ENCODE data around the gene PRX. TPM values are rescaled to one million over a fixed set of nuclear protein-coding genes. Genes with fewer than 3 reads are reported as not detected.
A peak's percentile ranks its signal among the peaks of the same experiment; 100 is the strongest.

PRX gene
- total and polyA plus RNA-seq, 4 donors: 6.1 to 51.7 (median 19.2) TPM

DNA sequence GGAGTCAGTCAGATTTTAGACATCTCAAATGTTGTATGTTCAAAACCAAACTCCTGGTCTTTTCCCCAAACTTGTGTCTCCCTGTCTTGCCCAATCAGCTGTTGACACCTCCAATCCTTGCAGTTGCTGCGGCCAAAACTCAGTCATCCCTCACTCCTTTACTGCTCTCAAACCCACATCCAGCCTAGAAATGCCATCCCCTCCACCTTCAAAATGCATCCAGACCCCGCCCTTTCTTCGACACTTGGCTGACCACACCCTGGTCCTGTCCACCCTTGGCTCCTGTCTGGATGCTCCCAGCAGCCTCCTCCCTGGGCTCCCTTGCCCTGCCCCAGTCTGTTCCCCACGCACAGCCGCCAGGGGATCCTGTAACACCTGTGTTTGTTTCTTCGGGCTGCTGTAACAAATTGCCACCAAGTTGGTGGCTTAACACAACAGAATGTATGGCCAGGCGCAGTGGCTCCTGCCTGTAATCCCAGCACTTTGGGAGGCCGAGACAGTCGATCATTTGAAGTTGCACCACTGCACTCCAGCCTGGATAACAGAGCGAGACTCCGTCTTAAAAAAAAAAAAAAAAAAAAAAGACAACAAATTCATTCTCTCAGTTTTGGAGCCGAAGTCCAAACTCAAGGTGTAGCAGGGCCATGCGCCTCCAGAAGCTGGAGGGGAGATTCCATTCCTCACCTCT lies 53.0 kb downstream of the PRX start:
- Histone ChIP-seq H3K27me3 (ENCODE audit: control insufficient read depth, insufficient read depth, low read length) (no peaks in the 10 kb centered on the region), H3K4me1 (ENCODE audit: control insufficient read depth, insufficient read depth, low read length) (peaks cover 8% of the 10 kb centered on the region), H3K4me3 (ENCODE audit: low read depth, low read length) (no peak overlapping the region), H3K9me3 (ENCODE audit: control insufficient read depth, insufficient read depth, low read length) (no peaks in the 10 kb centered on the region), H3K27ac (ENCODE audit: low read depth, low read length) (no peak overlapping the region), H3K36me3 (ENCODE audit: control insufficient read depth, insufficient read depth, low read length) (peaks cover 18% of the 10 kb centered on the region)
- WGBS (ENCODE audit: insufficient coverage): 89% methylated on average over 10 of the region's 13 CpGs
- DNase-seq (ENCODE audit: low read depth in 4 of 6, low spot score in 6 of 6): no peak

- DNase-seq (ENCODE audit: low read depth in 4 of 6, low spot score in 6 of 6): no peak
- no peak overlapping the region for H3K27ac ChIP-seq (ENCODE audit: low read depth, low read length)
- 100% methylated on average over 1 of the region's 5 CpGs for WGBS (ENCODE audit: insufficient coverage)
Measured at GRCh38 chr19:40358773-40359172, 54.4 kb downstream of the PRX start.

DNA sequence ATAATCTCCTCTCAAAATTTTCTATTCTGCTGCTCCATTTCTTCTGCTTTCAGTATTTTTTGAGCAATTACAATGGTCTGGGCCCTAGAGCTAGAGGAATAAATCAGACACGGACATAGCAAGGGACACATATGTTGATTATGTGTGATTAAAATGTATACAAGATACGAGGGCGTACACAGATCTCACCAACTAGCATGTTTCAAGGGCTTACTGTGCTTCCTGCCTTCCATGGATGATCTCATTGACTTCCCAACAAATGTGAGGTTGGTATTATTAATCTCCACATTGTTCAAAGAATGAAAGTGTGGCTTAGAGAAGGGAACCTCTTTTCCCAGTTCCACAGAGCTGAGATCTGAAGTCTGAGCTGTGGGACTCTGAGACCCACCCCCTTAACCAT lies 55.5 kb downstream of the PRX start:
- peaks cover 25% of the 10 kb centered on the region for H3K36me3 ChIP-seq (ENCODE audit: control insufficient read depth, insufficient read depth, low read length)
- H3K27me3 ChIP-seq (ENCODE audit: control insufficient read depth, insufficient read depth, low read length): no peaks in the 10 kb centered on the region
- H3K4me3 ChIP-seq (ENCODE audit: low read depth, low read length): no peak overlapping the region
- WGBS (ENCODE audit: insufficient coverage): no CpG with 5 or more reads among the region's 3 CpGs
- no peak overlapping the region for H3K27ac ChIP-seq (ENCODE audit: low read depth, low read length)
- peaks cover 5% of the 10 kb centered on the region for H3K4me1 ChIP-seq (ENCODE audit: control insufficient read depth, insufficient read depth, low read length)
- DNase-seq (ENCODE audit: low read depth in 4 of 6, low spot score in 6 of 6): no peak
- H3K9me3 ChIP-seq (ENCODE audit: control insufficient read depth, insufficient read depth, low read length): no peaks in the 10 kb centered on the region

More at GRCh38 chr19:40358773-40359172, 54.4 kb downstream of the PRX start:
- no peaks in the 10 kb centered on the region for H3K27me3 ChIP-seq (ENCODE audit: control insufficient read depth, insufficient read depth, low read length)
- peaks cover 5% of the 10 kb centered on the region for H3K4me1 ChIP-seq (ENCODE audit: control insufficient read depth, insufficient read depth, low read length)
- no peak overlapping the region for H3K4me3 ChIP-seq (ENCODE audit: low read depth, low read length)
- peaks cover 25% of the 10 kb centered on the region for H3K36me3 ChIP-seq (ENCODE audit: control insufficient read depth, insufficient read depth, low read length)
- no peaks in the 10 kb centered on the region for H3K9me3 ChIP-seq (ENCODE audit: control insufficient read depth, insufficient read depth, low read length)

DNA sequence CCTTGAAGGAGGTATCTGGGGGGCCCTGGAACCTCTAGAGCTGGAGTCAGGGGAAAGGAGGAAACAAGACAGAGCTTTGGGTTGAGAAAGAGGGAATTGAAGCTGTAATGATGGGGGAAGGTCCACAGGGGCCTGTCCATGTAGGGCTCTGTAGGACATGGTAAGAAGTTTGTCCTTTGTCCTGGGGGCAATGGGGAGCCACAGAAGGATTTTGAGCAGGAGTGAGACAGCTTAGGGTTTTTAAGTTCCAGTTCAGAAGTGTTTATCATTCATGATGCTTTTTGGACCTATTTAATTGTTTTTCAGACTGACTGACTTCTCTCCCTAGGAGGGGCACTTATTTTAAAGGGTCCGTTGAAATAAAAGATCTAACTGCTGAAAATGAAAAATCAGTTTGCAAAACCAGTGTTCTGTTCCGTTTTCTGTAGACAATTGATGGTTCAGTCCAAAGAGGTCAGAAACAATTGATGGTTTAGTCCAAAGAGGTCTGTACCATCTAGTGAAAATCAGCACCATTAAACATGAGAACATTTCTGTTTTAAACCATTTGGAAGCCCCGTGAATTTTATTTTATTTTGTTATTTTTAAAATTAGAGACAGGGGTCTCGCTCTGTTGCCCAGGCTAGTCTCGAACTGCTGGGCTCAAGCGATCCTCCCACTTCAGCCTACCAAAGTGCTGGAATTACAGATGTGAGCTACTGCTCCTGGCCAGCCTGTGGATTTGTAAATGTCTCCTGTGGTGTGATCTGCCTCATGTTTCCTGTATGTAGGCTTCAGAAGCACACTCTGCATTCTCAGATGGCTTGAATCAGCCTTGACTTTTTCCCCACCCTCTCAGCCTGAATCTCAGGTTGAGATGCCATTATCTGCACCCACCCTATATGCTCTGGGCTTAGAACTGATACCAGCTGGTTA lies 56.2 kb downstream of the PRX start:
- no peaks in the 10 kb centered on the region for H3K9me3 ChIP-seq (ENCODE audit: control insufficient read depth, insufficient read depth, low read length)
- DNase-seq (ENCODE audit: low read depth in 4 of 6, low spot score in 6 of 6): no peak
- peaks cover 5% of the 10 kb centered on the region for H3K4me1 ChIP-seq (ENCODE audit: control insufficient read depth, insufficient read depth, low read length)
- WGBS (ENCODE audit: insufficient coverage): 76% methylated on average over 4 of the region's 6 CpGs
- H3K4me3 ChIP-seq (ENCODE audit: low read depth, low read length): no peak overlapping the region
- H3K27me3 ChIP-seq (ENCODE audit: control insufficient read depth, insufficient read depth, low read length): no peaks in the 10 kb centered on the region
- H3K36me3 ChIP-seq (ENCODE audit: control insufficient read depth, insufficient read depth, low read length): peaks cover 25% of the 10 kb centered on the region
- no peak overlapping the region for H3K27ac ChIP-seq (ENCODE audit: low read depth, low read length)

- H3K9me3 ChIP-seq (ENCODE audit: control insufficient read depth, insufficient read depth, low read length): no peaks in the 10 kb centered on the region
- peaks cover 5% of the 10 kb centered on the region for H3K4me1 ChIP-seq (ENCODE audit: control insufficient read depth, insufficient read depth, low read length)
- H3K4me3 ChIP-seq (ENCODE audit: low read depth, low read length): no peak overlapping the region
- 90% methylated on average over 9 of the region's 9 CpGs for WGBS (ENCODE audit: insufficient coverage)
- H3K36me3 ChIP-seq (ENCODE audit: control insufficient read depth, insufficient read depth, low read length): peaks cover 25% of the 10 kb centered on the region
- DNase-seq (ENCODE audit: low read depth in 4 of 6, low spot score in 6 of 6): no peak
- H3K27me3 ChIP-seq (ENCODE audit: control insufficient read depth, insufficient read depth, low read length): no peaks in the 10 kb centered on the region
- H3K27ac ChIP-seq (ENCODE audit: low read depth, low read length): no peak overlapping the region
Measured at GRCh38 chr19:40355975-40356680, 57.0 kb downstream of the PRX start.

DNA sequence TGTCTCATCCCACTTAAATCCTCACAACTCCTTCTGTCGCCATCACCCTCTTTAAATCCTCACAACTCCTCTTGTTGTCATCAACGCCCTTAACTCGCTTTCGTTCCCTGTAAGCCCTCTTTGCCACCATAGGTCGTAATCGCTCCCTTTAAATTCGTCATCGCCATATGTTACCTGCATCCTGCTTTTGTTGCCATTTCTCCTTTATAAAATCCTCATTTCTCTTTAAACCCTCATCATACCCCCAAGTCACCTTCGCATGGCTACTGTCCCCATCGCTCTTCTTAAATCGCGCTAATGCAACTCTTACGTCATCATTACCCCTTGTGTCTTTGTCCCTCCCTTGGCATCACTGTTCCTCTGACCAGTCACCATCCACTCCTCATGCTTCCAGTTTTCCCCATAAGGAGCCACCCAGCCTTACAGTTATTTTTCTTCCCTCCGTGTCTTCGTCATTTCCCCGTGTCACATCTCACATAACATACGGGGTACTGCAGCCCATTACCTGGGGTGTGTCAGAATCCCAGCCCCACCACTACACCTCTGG lies 64.1 kb downstream of the PRX start:
- Histone ChIP-seq H3K9me3 (ENCODE audit: control insufficient read depth, insufficient read depth, low read length) (no peaks in the 10 kb centered on the region), H3K4me3 (ENCODE audit: low read depth, low read length) (peak overlapping the region; percentile 70), H3K4me1 (ENCODE audit: control insufficient read depth, insufficient read depth, low read length) (peaks cover 17% of the 10 kb centered on the region), H3K36me3 (ENCODE audit: control insufficient read depth, insufficient read depth, low read length) (no peaks in the 10 kb centered on the region), H3K27ac (ENCODE audit: low read depth, low read length) (peak overlapping the region; percentile 17), H3K27me3 (ENCODE audit: control insufficient read depth, insufficient read depth, low read length) (no peaks in the 10 kb centered on the region)
- WGBS (ENCODE audit: insufficient coverage): 21% methylated on average over 17 of the region's 17 CpGs
- peak in 3 of 6 donors; percentile 14 to 79 (median 51) for DNase-seq (ENCODE audit: low read depth in 4 of 6, low spot score in 6 of 6)

DNA sequence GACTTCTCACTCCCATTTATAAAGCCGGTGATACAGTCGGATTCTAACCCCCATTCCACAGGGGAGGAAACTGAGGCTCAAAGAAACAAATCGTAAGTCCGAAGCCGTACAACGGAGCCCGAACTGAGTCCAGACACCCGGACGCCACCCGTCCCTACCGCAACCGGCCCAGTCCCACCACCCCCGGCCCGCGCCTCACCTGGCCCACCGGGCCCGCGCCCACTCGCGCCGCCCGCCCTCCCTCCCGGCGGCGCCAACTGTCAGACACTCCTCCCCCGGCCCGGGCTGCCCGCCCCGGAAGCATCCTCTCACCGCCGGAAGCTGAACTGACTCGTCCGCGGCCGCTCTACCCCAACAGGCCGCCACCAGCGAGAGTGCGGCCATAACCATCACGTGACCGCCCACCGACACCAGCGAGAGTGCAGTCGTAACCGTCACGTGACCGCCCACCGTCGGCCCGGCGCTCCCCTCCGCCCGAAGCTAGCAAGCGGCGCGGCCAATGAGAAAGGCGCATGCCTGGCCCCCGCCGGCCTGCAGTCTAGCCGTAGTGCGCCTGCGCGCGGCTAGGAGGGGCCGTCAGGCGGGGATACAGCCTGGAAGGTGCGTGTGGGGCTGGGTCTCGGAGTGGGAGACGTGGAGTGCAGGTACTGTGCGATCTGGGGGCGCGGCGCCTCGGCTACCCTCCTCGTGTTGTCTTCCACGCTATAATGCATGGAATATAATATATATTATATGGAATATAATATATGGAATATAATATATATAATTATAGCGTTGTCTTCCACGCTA lies 64.9 kb downstream of the PRX start, which contains the start of the genes C19orf47 and PLD3:
Gene C19orf47, minus strand, starts transcription at position 273 of the 789 bp plus-strand sequence. CDS start 6,540 bp downstream, outside the sequence.
Gene PLD3, plus strand, starts transcription at position 571 of the 789 bp plus-strand sequence. CDS start 17,789 bp downstream, outside the sequence.
- H3K36me3 ChIP-seq (ENCODE audit: control insufficient read depth, insufficient read depth, low read length): peaks cover 3% of the 10 kb centered on the region
- H3K9me3 ChIP-seq (ENCODE audit: control insufficient read depth, insufficient read depth, low read length): no peaks in the 10 kb centered on the region
- H3K4me3 ChIP-seq (ENCODE audit: low read depth, low read length): peak within 1 kb of the TSS; percentile 70
- H3K27me3 ChIP-seq (ENCODE audit: control insufficient read depth, insufficient read depth, low read length): no peaks in the 10 kb centered on the region
- peak within 1 kb of the TSS; percentile 25 for H3K27ac ChIP-seq (ENCODE audit: low read depth, low read length)
- peak; percentile 90 to 100 (median 97) for DNase-seq (ENCODE audit: low read depth in 4 of 6, low spot score in 6 of 6)
- H3K4me1 ChIP-seq (ENCODE audit: control insufficient read depth, insufficient read depth, low read length): peaks cover 17% of the 10 kb centered on the region
- WGBS (ENCODE audit: insufficient coverage): under 1% methylated on average over 62 of the region's 77 CpGs

GRCh38 chr19:40344422-40344821 lies 68.8 kb downstream of the PRX start:
- H3K27me3 ChIP-seq (ENCODE audit: control insufficient read depth, insufficient read depth, low read length): no peaks in the 10 kb centered on the region
- peaks cover 11% of the 10 kb centered on the region for H3K4me1 ChIP-seq (ENCODE audit: control insufficient read depth, insufficient read depth, low read length)
- no peak overlapping the region for H3K4me3 ChIP-seq (ENCODE audit: low read depth, low read length)
- no peaks in the 10 kb centered on the region for H3K9me3 ChIP-seq (ENCODE audit: control insufficient read depth, insufficient read depth, low read length)
- no peak overlapping the region for H3K27ac ChIP-seq (ENCODE audit: low read depth, low read length)
- 88% methylated on average over 6 of the region's 7 CpGs for WGBS (ENCODE audit: insufficient coverage)
- DNase-seq (ENCODE audit: low read depth in 4 of 6, low spot score in 6 of 6): no peak
- H3K36me3 ChIP-seq (ENCODE audit: control insufficient read depth, insufficient read depth, low read length): peaks cover 18% of the 10 kb centered on the region
